GM19025 (cell line): ENCODE measurements around the gene ZNF775.

Source experiments
- ATAC-seq: cut with Tn5 transposase; IDR thresholded peaks from one replicate; pipeline ENCODE4 v1.9.1; 2021; ENCODE audit warnings: mild to moderate bottlenecking, low read depth, moderate library complexity; ENCODE audit not compliant: unreplicated experiment

ZNF775 gene

DNA sequence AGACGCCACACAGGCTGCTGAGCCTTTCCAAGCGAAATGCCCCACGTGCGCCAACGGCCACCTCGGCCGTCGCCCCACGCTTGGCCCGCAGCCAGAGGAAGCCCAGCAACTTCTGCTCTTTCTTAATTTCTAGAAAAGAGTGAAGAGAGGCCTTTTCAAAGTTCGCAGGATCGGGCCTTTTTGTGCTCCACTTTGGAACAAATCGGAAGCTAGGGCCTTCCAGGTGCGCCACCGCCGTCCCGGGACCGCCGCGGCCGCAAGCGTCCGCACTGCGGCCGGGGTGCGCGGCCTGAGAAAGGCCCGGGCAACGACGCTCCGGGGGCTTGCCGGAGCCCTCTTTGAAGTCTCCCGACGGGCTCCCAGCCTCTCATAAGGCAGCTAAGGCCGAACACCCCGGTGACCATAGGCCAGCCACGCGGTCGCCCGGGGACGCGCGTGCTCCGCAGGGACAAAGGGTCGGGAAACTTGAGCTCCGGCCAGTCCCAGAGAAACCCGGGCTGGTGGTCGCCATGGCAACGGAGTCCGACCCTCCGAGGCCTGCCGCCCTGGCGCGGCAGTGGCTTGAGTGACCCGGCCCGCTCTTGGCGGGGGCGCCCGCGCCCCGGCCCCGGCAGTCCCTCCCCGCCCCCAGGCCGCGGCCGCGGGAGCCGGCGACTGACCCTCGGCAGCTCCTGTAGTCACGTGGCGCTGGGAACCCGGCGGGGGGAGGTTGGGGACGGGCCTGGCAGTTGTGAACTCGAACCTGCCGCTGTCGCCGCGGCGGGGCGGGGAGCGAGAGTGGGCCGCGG lies 10.8 kb upstream of the ZNF775 start, which contains the start of gene REPIN1:
Gene REPIN1, plus strand, starts transcription at position 727 of the 788 bp plus-strand sequence. CDS start 890 bp downstream, outside the sequence.
- peak; percentile 57 for ATAC-seq

DNA sequence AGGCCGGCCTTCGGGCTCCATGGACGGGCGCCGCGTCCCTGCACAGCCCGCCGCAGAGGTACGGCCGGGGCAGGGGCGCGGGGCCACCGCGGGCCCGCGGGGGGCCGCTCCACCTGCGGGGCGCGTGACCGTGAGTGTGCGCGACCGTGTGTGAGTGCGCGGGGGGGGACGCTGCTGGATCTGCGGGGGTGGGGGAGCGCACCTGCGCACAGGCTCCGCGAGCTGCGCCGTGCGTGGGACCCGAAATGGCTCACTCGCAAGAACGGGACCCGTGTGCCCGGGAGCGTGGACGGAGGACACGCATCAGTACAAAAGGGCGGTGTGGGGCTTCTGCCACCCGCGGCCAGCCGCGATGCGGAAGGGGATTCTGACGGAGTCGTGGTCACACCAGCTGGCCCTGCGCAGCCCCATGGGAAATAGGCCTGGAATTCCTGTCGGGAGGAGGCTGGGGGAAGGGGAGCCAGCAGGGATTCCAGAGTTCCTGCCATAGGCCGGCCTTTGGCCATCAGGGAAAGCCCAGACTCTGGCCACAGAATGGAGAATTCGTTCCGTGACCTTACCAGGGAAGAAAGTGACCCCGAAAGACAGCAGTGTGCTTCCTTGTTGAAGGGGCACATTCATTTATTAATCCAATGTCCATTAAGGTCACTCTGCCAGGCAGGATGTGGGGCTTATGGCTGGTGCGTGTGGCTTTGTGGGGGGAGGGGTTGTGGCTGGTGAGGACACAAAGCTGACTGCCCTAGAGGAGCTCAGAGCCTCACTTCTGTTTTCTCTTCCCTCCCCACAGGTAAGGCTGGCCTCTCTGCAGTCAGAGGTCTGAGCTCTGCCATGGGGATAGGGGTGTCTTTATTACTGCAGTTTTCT lies 10.0 kb upstream of the ZNF775 start:
- peak; percentile 34 for ATAC-seq

DNA sequence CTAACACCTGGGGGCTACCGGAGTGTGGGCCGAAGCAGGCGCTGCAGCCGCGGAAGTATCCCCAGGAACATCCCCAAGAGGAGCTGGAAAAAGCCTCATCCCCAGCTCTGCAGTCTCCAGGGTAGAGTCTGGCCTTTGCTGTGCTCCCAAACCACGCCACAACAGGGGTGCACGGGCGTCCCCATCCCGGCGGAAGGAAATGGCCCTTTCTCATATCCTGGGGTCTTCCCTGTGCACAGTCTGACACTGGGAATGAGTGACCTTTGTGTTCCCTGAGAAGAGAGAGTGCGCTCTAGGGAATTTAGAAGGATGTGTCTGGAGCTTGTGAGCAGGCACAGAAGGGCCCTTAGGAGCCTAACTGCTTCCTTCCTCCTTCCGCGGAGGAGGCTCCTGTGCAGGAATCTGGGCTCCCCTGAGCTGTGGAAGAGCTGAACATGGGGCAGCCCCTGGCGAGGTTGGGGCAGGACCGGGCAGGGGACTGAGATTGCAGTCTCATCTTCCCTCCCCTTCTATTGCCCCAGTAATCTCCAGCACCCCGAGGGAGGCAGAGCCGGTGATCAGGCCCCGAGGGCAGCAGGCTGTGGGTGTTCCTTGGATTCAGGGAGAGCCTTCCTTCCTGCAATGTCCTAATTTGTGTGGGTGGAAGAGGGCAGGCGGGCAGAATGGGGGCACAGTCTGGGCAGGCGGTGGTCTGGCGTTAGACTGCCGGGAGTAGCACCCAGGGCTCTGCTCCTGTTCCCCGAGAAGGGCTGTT lies 9.2 kb upstream of the ZNF775 start:
- ATAC-seq: no peak

DNA sequence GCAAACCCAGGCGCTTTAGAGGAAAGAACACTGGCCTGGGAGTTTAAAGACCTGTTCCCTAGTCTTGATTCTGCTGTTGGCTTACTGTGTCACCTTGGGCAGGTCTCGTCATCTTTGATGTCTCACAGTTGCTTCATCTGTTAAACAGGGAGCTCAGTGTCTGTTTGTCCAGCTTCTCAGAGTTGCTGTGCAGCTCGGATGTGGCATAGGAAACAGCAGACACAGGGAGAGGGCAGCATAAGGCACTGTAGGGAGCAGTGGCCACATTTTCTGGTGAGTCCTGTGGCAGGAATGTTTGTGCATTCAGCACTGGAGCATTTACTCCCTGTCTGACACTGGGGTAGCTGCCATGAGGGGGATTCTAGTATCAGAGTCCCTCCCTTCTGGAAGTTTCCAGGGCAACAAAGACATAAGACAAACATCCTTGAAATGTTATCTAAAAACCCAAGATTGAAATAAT lies 8.5 kb upstream of the ZNF775 start:
- ATAC-seq: no peak

DNA sequence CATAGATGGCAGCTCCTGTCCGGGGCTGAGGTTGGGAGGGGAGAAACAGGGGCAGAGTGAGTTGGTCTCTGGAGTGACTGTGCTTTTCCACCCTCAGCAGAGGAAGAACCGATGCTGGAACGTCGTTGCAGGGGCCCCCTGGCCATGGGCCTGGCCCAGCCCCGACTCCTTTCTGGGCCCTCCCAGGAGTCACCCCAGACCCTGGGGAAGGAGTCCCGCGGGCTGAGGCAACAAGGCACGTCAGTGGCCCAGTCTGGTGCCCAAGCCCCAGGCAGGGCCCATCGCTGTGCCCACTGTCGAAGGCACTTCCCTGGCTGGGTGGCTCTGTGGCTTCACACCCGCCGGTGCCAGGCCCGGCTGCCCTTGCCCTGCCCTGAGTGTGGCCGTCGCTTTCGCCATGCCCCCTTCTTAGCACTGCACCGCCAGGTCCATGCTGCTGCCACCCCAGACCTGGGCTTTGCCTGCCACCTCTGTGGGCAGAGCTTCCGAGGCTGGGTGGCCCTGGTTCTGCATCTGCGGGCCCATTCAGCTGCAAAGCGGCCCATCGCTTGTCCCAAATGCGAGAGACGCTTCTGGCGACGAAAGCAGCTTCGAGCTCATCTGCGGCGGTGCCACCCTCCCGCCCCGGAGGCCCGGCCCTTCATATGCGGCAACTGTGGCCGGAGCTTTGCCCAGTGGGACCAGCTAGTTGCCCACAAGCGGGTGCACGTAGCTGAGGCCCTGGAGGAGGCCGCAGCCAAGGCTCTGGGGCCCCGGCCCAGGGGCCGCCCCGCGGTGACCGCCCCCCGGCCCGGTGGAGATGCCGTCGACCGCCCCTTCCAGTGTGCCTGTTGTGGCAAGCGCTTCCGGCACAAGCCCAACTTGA lies 7.8 kb upstream of the ZNF775 start:
- ATAC-seq: no peak

DNA sequence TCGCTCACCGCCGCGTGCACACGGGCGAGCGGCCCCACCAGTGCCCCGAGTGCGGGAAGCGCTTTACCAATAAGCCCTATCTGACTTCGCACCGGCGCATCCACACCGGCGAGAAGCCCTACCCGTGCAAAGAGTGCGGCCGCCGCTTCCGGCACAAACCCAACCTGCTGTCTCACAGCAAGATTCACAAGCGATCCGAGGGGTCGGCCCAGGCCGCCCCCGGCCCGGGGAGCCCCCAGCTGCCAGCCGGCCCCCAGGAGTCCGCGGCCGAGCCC lies 7.2 kb upstream of the ZNF775 start:
- no peak for ATAC-seq

DNA sequence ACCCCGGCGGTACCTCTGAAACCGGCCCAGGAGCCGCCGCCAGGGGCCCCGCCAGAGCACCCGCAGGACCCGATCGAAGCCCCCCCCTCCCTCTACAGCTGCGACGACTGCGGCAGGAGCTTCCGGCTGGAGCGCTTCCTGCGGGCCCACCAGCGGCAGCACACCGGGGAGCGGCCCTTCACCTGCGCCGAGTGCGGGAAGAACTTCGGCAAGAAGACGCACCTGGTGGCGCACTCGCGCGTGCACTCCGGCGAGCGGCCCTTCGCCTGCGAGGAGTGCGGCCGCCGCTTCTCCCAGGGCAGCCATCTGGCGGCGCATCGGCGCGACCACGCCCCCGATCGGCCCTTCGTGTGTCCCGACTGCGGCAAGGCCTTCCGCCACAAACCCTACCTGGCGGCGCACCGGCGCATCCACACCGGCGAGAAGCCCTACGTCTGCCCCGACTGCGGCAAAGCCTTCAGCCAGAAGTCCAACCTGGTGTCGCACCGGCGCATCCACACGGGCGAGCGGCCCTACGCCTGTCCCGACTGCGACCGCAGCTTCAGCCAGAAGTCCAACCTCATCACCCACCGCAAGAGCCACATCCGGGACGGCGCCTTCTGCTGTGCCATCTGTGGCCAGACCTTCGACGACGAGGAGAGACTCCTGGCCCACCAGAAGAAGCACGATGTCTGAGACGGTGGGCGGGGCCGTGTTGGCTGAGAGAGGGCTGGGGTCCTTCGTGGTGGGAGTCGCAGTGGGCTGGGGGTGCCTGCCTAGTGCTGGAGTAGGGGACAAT lies 6.7 kb upstream of the ZNF775 start:
- ATAC-seq: no peak

DNA sequence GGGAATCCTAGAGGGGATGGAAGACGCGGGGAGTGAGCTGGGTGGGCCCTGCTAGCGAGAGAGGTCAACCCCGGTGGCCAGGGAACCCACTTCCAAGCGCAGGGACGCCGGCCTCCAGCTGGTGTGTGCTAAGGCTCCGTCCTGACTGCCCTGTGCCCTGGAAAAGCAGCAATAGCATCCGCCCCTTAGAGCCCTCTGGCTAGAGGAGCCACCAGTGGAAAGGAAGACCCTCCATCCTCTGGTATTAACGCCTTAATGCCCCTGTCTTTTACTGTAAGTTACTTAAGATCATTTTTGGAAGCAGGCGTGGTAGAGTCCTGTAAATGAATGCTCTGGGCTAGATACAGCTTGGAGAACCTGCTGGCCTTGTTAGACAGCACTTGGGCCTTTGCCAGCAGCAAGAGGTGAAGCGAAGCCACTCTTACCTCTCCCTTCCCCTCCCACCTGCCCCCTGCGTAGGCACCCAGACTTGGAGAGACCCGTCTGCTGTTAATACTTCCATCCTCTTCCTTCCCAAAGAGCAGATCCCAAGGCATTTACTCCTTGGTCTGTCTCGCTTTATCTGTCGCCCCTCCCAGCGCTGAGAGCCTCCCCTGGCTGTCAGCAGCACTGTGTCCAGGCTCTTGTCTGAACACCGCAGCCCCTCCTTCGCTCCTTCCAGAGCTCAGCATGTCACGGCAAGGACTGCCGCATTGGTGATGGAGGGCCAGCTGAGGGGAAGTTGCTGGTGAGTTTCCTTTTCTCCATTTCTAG lies 5.9 kb upstream of the ZNF775 start:
- no peak for ATAC-seq

DNA sequence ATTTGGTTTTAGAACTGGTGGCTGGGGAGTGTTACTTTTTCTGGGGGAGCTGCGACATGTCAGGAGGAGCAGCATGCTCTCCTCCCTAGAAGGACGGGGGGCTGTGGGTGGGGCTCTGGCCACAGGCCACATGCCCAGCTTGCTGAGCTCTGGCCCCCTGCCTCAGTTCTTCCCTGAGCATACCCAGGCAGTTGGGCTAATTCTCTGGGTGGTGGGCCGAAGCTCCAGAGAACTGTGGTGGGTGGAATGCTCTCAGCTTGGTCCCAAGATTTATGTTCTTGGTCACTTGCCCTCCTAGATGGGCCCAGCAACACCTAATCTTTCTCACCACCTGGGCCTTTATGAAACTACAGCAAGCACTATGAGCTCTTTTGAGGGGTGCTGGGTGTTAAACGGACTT lies 5.1 kb upstream of the ZNF775 start:
- no peak for ATAC-seq

DNA sequence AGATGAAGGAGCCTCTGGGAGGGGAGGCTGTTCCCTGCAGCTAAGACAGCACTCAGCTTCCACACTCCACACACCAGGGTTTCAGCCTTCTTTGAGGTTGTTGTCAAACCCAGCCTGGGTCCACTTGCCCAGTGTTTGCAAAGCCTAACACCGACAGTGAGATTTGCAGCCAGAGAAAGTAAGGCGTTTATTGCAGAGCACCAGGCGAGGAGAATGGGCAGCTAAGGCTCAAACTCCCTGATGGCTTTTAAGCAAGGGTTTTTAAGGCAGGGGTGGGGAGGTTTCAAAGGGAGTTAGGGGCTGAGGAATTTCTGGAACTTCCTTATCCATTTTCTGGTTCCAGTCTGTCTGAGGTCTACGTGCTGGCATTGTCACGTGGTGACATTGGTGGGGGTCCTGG lies 4.7 kb upstream of the ZNF775 start:
- no peak for ATAC-seq

DNA sequence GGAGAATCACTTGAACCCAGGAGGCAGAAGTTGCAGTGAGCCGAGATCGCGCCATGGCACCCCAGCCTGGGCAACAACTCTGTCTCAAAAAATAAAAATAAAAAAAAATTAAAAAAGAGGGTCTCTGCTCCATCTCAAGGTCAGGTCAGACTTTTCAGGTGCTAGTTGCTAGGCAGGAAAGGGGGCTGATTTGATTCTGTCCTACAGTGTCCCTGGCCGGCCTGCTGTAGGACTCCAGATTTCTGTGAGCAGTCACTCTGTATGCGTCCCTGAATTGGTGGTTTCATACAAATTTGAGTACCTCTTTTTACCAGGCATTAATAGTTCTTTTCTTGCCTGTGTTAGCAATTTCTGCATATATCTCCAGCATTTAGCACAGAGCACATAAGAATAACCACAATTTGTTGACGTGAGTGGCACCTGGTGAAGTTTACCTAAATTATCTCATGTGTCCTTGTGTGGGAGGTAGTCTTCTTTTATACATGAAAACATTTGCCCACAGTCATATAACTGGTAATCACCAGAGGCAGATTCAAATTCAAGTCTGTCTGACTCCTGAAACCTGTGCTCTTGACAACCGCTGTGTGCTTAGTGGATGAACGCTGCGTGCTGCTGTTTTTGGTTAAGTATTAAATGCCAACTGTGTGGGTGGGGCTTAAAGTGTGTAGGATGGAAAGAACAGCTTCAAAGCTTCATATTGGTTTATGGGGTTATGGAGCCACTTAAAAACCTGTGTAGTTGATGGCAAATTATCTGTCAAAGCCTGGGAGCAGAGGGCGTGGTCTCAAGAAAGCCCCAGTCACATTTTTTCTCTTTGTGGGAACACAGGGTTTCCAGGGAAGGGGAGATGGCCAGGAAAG lies 3.2 kb upstream of the ZNF775 start:
- ATAC-seq: peak; percentile 13

DNA sequence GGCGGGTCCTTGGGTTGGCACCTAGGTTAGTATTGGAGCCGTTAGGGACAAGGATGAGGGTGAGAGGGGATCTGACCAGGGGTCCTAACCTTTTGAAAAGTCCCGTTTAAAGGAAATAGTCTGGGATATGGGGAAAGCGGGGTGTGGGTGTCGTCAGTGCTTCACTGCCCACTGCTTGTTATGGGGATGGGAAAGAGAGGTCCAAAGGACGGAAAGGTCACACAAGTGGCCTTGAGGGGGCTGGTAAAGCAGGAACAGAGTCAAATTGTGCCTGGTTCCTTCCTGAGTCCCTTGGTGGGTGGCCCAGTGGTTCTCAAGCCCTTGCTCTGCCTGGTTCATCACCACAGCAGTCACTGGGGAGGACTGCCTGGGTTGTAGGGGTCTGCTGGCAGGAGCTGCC lies 2.6 kb upstream of the ZNF775 start:
- ATAC-seq: no peak

DNA sequence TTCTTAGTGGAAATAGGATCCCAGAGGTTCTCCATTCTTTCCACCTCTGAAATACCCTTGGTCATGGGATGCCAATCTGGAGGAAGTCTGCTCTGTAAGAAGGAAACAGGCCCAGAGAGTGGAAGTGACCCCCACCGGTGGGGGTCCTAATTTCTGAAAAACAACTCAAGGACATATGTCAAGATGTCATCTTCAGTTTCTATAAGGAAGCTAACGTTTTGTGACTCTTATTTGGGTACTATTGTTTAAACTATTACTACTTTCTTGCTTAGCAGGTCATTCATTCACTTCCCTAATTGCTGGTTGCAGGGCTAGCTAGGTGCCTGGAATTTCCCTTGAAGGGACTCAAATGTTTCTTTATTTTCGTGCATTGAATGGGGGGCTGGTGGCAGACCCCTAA lies 1.9 kb upstream of the ZNF775 start:
- ATAC-seq: no peak

DNA sequence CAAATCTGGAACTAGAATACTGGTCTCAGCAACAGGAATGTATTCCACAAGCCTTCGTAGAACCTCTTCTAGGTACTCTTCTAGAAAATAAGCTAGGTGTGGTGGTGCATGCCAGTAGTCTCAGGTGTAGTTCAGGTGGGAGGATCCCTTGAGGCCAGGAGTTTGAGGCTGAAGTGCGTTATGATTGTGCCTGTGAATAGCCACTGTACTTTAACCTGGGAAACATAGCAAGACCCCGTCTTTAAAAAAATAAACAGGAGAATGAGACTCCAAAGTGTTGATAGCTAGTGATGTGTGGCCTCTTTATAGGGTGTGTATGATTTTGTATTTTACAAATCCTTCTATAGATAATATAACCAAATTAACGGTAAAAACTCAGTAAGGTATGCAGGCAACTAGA lies 1.5 kb upstream of the ZNF775 start:
- ATAC-seq: no peak

DNA sequence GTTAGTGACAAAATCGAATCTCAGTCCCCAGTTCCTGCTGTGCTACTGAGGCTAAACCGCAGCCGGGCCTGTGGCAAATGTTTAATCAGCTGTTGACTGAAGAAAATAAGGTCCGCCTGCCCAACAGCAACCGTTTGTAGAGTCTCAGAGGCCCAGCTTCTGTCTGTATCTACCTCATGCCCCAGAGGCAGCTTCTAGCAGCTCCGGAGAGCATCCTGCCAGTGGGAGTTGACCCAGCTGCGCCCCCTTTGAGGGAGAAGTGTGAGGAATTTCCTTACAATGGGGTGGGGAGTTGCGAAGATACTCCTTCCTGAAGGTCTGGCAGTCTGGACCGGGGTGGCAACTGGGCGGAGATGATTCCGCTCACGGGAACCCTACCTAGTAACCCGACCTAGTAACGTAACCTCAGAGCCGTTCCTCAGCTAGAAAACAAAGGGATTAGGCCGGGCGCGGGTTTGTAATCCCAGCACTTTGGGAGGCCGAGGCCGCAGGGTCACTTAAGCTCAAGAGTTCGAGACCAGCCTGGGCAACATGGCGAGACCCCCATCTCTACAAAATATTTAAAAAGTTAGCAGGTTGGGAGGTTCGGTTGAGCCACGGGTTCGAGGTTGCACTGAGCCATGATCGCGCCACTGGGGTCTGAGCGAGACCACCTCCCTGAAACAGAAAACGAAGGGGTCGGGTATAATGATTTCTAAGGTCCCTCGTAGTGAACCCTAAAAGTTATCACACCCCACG lies 846 bp upstream of the ZNF775 start:
- ATAC-seq: no peak

DNA sequence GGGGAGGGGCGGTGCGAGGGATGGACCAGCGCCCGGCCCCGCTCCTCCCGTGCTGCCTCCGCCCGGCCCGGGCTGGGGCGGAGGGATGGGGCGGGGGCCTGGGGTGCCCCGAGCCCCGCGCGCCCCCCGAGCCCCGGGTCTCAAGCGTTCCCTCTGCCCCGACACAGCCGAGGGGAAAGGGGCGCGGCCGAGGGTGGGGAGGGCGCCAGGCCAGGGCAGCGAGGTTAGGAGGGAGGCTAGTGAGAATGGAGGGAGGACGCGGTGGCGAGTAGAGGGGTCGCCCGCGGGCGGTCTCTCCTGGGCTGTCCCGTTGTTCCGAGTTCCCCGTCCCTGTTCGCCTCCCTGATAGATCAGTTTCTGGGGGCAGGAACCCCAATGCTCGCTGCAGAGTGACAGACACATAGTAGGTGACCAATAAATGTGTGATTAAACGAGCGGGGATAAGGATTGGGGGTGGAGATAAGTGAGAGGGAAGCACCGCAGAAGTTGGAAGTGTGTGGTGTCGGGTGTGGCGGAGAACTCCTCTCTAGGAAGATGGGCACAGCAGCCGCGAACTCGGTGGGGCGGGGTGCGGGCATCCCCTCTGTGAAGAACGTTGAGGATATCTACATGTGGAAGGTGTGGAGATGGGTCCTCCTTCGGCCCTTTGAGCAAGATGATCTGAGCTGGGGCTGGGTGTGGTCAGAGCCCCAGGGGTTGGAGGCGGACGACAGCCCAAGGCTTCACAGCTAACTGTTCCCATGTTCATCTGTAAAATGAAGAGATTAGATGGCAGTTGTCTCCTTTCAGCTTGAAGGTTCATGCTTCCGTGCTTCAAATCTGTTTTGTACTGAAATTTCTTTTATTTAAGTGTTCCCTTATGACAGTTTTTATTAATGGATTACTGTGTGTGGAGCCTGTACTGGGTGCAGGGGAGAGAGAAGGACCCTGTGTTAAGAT lies 580 bp downstream of the ZNF775 start:
- ATAC-seq: no peak
